Measurements from ENCODE around the gene DLEU7. TPM values are rescaled to one million over a fixed set of nuclear protein-coding genes. Genes with fewer than 3 reads are reported as not detected.

DLEU7 gene
- total RNA-seq, 4 donors from 2014 or later: 0.33 to 1.7 (median 0.66) TPM; not detected in 1

DNA sequence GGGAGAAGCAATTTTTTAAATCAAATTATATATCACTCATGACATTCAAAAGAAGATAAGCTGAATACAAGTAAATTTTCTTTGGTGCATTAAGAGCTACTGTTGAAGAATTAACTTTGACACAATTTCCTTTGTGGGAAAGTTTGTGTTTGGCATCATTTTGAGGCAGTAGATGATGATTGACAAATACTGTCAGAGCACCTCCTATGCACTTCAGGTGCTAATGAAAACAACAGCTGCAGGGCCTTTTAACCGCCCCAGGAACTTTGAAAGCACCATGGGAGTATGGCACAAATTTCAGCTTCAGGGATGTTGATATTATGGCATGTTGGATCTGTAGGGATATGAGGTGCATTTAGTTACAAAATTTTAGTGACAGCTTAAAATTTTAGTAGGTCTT lies 21.0 kb upstream of the DLEU7 start:
- TF ChIP-seq, protein P1, sequence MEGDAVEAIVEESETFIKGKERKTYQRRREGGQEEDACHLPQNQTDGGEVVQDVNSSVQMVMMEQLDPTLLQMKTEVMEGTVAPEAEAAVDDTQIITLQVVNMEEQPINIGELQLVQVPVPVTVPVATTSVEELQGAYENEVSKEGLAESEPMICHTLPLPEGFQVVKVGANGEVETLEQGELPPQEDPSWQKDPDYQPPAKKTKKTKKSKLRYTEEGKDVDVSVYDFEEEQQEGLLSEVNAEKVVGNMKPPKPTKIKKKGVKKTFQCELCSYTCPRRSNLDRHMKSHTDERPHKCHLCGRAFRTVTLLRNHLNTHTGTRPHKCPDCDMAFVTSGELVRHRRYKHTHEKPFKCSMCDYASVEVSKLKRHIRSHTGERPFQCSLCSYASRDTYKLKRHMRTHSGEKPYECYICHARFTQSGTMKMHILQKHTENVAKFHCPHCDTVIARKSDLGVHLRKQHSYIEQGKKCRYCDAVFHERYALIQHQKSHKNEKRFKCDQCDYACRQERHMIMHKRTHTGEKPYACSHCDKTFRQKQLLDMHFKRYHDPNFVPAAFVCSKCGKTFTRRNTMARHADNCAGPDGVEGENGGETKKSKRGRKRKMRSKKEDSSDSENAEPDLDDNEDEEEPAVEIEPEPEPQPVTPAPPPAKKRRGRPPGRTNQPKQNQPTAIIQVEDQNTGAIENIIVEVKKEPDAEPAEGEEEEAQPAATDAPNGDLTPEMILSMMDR (IDR thresholded peaks at IDR 0.05; ENCODE audit: low read depth): no peak

DNA sequence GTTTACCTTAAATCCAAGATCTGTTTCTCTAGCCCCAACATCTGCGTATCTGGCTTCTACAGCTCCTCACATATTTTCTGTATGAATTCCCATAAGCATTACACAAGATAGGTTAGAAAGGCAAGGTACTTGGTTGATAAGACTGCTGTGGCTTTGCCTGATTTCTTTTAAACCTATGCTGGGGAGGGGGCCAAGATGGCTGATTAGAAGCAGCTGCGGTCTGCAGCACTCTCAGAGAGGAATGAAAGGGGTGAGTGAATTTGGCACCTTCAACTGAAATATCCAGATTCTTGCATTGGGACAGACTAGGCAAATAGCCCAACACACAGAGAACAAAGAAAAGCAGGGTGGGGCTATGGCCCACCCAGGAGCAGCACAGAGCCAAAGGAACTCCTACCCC lies 12.2 kb upstream of the DLEU7 start:
- TF ChIP-seq, protein P1 (IDR thresholded peaks at IDR 0.05; ENCODE audit: low read depth): no peak

DNA sequence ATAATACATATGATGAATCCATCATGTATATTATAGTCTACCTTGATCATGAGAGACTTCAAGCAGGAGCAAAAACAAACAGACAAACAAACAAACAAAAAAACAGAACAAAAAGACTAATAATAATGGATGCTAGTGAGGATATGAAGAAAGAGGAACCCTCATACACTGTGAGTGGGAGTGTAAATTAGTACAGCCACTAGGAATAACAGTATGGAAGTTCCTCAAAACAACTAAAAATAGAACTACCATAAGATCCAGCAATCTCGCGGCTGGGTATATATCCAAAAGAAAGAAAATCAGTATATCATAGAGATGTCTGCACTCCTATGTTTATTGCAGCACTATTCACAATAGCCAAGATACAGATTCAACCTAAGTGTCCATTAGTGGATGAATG lies 7.0 kb upstream of the DLEU7 start:
- TF ChIP-seq, protein P1 (IDR thresholded peaks at IDR 0.05; ENCODE audit: low read depth): no peak

DNA sequence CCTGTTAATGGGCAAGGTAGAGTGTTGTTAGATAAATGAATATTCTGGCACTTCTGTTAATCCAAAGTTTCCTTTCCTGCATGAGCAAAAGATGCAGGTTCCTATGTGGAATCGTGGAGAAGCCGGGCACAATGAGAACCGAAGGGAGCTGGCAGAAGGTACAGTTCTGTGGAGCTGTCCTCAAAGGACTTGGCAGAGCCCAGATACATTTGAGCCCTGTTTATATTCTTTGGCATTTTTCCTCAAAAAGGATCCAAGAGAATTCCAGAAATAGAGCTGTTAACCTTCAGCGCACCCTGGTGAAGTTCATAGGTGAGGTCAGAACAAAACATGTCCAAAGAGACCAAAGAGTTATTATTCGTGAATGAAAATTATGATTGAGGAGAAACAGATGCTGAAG lies 4.0 kb upstream of the DLEU7 start:
- TF ChIP-seq, protein P1 (IDR thresholded peaks at IDR 0.05; ENCODE audit: low read depth): no peak

DNA sequence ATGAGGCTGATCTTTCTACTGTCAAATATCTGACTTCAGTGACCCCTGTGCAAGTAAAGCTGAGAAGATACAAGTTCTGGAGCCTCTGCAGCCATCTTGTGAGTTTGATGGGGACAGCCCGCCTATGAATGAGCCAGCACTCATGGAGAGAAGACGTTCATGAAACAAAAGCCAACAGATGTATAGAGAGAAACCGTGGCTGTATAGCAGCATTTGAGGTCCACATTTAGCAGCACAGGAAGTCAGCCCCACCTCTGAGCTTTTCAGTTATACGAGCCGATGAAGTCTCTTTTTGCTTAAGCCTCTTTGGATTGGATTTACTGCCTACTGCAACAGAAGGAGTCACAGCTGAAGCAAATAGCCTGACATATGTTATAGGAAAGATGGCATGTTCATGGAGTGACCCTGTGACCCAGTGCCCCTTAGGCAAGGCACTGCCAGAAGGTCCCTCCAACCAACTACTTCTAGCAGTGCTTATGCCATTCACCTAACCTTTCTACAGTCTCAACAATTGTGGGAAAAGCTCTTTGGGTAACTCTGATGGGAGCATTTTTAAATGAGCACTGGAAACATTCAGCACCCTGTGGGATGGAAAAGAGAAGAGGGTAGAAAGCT lies 3.5 kb upstream of the DLEU7 start:
- TF ChIP-seq, protein P1 (IDR thresholded peaks at IDR 0.05; ENCODE audit: low read depth): no peak

DNA sequence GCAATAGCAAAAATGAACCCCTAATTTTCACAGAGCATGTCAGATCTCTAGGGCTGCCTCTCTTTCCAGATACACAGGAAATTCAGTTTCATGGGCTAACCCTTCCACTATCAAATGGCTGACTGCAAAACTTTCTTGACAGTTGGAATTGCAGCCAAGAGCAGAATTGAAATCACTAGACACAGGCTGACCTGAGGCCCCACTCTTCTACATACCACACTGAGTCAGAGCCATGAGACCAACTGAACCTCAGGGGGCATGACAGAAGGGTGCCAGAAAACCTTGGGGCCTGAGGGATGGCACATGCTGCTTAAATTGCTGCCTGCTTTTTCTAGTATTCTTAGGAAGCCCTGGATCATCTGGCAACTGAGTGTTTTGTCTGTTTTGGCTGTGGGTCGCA lies 1.7 kb upstream of the DLEU7 start:
- TF ChIP-seq, protein P1 (IDR thresholded peaks at IDR 0.05; ENCODE audit: low read depth): no peak

DNA sequence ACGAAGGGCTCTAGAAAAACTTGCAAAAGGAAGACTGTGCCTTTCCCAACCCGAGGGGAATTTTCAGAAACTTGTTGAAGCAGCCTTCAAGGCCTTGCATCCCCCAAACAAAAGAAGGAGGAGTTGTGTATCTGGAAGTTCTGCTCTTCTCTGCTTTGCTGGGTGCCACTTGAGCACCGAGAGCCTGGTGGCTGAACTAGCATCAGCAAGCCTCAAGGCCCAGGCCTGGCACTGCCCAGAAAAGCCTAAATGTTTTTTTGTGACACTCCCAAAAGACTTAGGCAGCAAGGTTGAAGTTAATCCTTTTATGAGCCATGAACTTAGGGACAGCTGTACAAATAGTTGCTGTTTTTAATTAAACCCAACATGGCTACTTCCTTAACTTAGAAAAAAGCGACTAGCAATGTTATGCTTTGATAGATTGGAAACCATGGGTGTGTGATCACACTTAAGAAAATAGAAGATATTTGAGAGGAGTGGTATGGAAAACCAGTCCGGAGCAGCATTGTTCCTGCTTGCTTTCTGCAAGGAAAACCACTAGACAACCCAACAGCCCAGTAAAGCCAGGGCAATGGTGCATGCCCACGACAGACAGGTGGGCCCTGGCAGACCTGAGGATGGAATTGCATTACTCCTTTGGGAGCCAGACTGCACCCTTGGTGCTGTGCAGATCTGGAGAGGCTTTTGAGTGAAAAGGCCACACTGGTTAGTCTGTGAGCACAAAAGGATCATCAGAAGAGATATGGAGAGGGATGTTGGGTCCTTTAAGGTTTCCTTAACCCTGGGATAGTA lies 788 bp upstream of the DLEU7 start:
- TF ChIP-seq, protein P1 (IDR thresholded peaks at IDR 0.05; ENCODE audit: low read depth): no peak

Measured in subcutaneous adipose tissue (tissue), 4 donors.